NCI-H2107 treated with DMSO at 0.1 percent for 48 hours (cell line): ENCODE results near the gene SRRM3.
A peak's percentile ranks its signal among the peaks of the same experiment; 100 is the strongest.
"Not testable (repeated sequence)": the region's sequence is repeated elsewhere in the genome, so short reads cannot be mapped to it uniquely, and the experiment has no call there.

Source experiments
- DNase-seq: peaks from one replicate; lab custom pipeline; 2025; ENCODE audit not compliant: unreplicated experiment; lab: John Stamatoyannopoulos, UW

The SRRM3 gene

GRCh38 chr7:76260171-76260703 is 58.5 kb downstream of the SRRM3 start:
- DNase-seq = no peak

- no peak for DNase-seq
Observed at GRCh38 chr7:76261329-76261728, 59.6 kb downstream of the SRRM3 start.

- DNase-seq = no peak
Observed at GRCh38 chr7:76261931-76262330, 60.2 kb downstream of the SRRM3 start.

- DNase-seq = peak; percentile 35
Observed at GRCh38 chr7:76262683-76263402, 61.1 kb downstream of the SRRM3 start.

GRCh38 chr7:76265299-76265698 is 63.6 kb downstream of the SRRM3 start:
- DNase-seq = no peak

- DNase-seq = no peak
Observed at GRCh38 chr7:76267107-76267893, 65.6 kb downstream of the SRRM3 start.

- DNase-seq = no peak
Observed at GRCh38 chr7:76267894-76268183, 66.1 kb downstream of the SRRM3 start.

- DNase-seq = no peak
Observed at GRCh38 chr7:76268376-76268775, 66.7 kb downstream of the SRRM3 start.

- DNase-seq = no peak
Observed at GRCh38 chr7:76269895-76270294, 68.2 kb downstream of the SRRM3 start.

- not testable (repeated sequence) for DNase-seq
Observed at GRCh38 chr7:76271384-76271783, 69.7 kb downstream of the SRRM3 start.

GRCh38 chr7:76272142-76272541 is 70.4 kb downstream of the SRRM3 start:
- no peak for DNase-seq

- DNase-seq = no peak
Observed at GRCh38 chr7:76272851-76273497, 71.3 kb downstream of the SRRM3 start.

GRCh38 chr7:76273503-76273902 is 71.8 kb downstream of the SRRM3 start:
- no peak for DNase-seq

GRCh38 chr7:76278540-76278939 is 76.8 kb downstream of the SRRM3 start:
- DNase-seq = no peak

- no peak for DNase-seq
Observed at GRCh38 chr7:76280408-76280807, 78.7 kb downstream of the SRRM3 start.

GRCh38 chr7:76281006-76281705 is 79.5 kb downstream of the SRRM3 start:
- no peak for DNase-seq

- DNase-seq = no peak
Observed at GRCh38 chr7:76281706-76282343, 80.1 kb downstream of the SRRM3 start.

GRCh38 chr7:76282344-76283253 is 80.9 kb downstream of the SRRM3 start:
- no peak for DNase-seq

- DNase-seq = no peak
Observed at GRCh38 chr7:76283254-76284159, 81.8 kb downstream of the SRRM3 start.
